Sigmoid colon (tissue), 4 donors: ENCODE results near the gene CASS4.

Experiments
- EP300 ChIP-seq, 4 donors: sonication (generic); formaldehyde crosslinking; IDR thresholded peaks; one replicate each; pipeline ENCODE4 v1.6.1; 2017; ENCODE audit warnings: antibody characterized with exemption in 4 of 4
- POLR2A ChIP-seq, 2 donors: fragments of 450-650 bp; IDR thresholded peaks; one replicate each; pipeline ENCODE4 v1.6.1; 2016; ENCODE audit warnings: antibody characterized with exemption in 2 of 2, mild to moderate bottlenecking in 2 of 2, moderate library complexity in 2 of 2
- POLR2AphosphoS5 ChIP-seq, 4 donors: sonication (generic); formaldehyde crosslinking; IDR thresholded peaks; one replicate each; pipeline ENCODE4 v1.6.1; 2017; ENCODE audit warnings: antibody characterized with exemption in 4 of 4
- TF ChIP-seq, protein P1 (sequence below), 4 experiments: fragments of 450-650 bp in 3 of 4; fragments of 200-600 bp in 1 of 4; IDR thresholded peaks; one replicate each; pipeline ENCODE4 v1.5.1; 2016 to 2019; ENCODE audit warnings: antibody characterized with exemption in 4 of 4, mild to moderate bottlenecking in 3 of 4, moderate library complexity in 2 of 4

DNA sequence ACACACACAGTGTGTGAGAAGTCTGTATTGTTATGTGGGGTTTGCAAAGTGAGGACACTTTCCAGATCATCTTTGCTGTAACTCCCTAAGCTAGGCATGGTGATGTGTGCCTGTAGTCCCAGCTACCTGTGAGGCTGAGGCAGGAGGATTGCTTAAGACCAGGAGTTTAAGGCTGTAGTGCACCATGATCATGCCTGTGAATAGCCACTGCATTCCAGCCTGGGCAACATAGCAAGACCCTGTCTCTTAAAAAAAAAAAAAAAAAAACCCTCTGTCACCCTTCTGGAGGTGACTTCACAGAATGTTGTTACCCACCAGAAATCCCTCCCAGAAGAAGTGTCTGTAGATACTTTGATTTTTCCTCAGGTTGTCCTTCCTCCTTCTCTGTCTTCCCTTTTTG, 14.9 kb downstream of the CASS4 start:
- TF ChIP-seq, protein P1, sequence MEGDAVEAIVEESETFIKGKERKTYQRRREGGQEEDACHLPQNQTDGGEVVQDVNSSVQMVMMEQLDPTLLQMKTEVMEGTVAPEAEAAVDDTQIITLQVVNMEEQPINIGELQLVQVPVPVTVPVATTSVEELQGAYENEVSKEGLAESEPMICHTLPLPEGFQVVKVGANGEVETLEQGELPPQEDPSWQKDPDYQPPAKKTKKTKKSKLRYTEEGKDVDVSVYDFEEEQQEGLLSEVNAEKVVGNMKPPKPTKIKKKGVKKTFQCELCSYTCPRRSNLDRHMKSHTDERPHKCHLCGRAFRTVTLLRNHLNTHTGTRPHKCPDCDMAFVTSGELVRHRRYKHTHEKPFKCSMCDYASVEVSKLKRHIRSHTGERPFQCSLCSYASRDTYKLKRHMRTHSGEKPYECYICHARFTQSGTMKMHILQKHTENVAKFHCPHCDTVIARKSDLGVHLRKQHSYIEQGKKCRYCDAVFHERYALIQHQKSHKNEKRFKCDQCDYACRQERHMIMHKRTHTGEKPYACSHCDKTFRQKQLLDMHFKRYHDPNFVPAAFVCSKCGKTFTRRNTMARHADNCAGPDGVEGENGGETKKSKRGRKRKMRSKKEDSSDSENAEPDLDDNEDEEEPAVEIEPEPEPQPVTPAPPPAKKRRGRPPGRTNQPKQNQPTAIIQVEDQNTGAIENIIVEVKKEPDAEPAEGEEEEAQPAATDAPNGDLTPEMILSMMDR (IDR thresholded peaks at IDR 0.05) = no peak
- TF ChIP-seq POLR2AphosphoS5 (IDR thresholded peaks at IDR 0.05) (no peak), POLR2A (IDR thresholded peaks at IDR 0.05) (no peak), EP300 (IDR thresholded peaks at IDR 0.05) (no peak)
